K562 (cell line): ENCODE results near the gene PLSCR5. TPM values are rescaled to one million over a fixed set of nuclear protein-coding genes. Genes with fewer than 3 reads are reported as not detected.

Experiments
- BHLHE40 ChIP-seq: IDR thresholded peaks from 2 replicates; pipeline ENCODE4 v1.6.1; 2011; ENCODE audit warnings: low read length, improper control_type of control experiment
- ELK3 ChIP-seq: fragments of 450-650 bp; formaldehyde crosslinking; IDR thresholded peaks from 2 replicates; pipeline ENCODE4 v1.4.0; 2020; ENCODE audit warnings: mild to moderate bottlenecking
- HDAC6 ChIP-seq: IDR thresholded peaks from 2 replicates; pipeline ENCODE4 v1.6.1; 2012; ENCODE audit warnings: low read depth, mild to moderate bottlenecking, control low read depth, inconsistent platforms, low read length, moderate library complexity
- HSF4 ChIP-seq: fragments of 250-450 bp; sonication (Bioruptor Pico); IDR thresholded peaks from 2 replicates; pipeline ENCODE4 v2.1.2; 2022; ENCODE audit warnings: mild to moderate bottlenecking, moderate library complexity, borderline replicate concordance
- KDM1A ChIP-seq, 2 experiments: fragments of 450-650 bp; IDR thresholded peaks; 2 replicates each; pipeline ENCODE4 v1.6.1; 2016; ENCODE audit warnings: mild to moderate bottlenecking in 2 of 2
- MTF1 ChIP-seq: fragments of 250-450 bp; sonication (Bioruptor Pico); IDR thresholded peaks from 2 replicates; pipeline ENCODE4 v1.9.0; 2021; ENCODE audit warnings: moderate library complexity, mild to moderate bottlenecking, inconsistent platforms, borderline replicate concordance
- MYC ChIP-seq, 2 experiments: fragments of 250-450 bp in 1 of 2; sonication (Bioruptor Pico) in 1 of 2; IDR thresholded peaks; 2 replicates each; pipeline versions ENCODE4 v1.5.1 to v1.6.1; 2012 to 2021; ENCODE audit warnings: low read depth in 2 of 2, borderline replicate concordance in 1 of 2, improper control_type of control experiment in 1 of 2, low read length in 1 of 2, mild to moderate bottlenecking in 1 of 2, moderate library complexity in 1 of 2
- MYNN ChIP-seq, 2 experiments: sonication (generic); formaldehyde crosslinking in 1 of 2; IDR thresholded peaks; 2 replicates each; pipeline versions ENCODE4 v1.5.0 to v1.6.1; 2016 to 2020; ENCODE audit warnings: antibody characterized with exemption in 1 of 2, missing genetic modification reagents in 1 of 2
- NR4A1 ChIP-seq, 2 experiments: fragments of 250-450 bp in 1 of 2; fragments of 450-650 bp in 1 of 2; sonication (Bioruptor Pico) in 1 of 2; IDR thresholded peaks; 2 replicates each; pipeline versions ENCODE4 v1.4.0 to v1.6.1; 2016 to 2020; ENCODE audit warnings: mild to moderate bottlenecking in 2 of 2, missing compliant biosample characterization in 1 of 2, missing genetic modification characterization in 1 of 2, moderate library complexity in 1 of 2
- SMARCB1 ChIP-seq: IDR thresholded peaks from 2 replicates; pipeline ENCODE4 v1.6.1; 2011; ENCODE audit warnings: improper control_type of control experiment, low read depth; ENCODE audit not compliant: insufficient read length
- STAT6 ChIP-seq: sonication (generic); formaldehyde crosslinking; IDR thresholded peaks from 2 replicates; pipeline ENCODE4 v1.8.1; 2023; ENCODE audit warnings: mild to moderate bottlenecking, missing genetic modification reagents
- ZC3H4 ChIP-seq: sonication (generic); formaldehyde crosslinking; IDR thresholded peaks from 2 replicates; pipeline ENCODE4 v1.9.0; 2021; ENCODE audit warnings: missing genetic modification reagents, borderline replicate concordance
- ZNF124 ChIP-seq: sonication (generic); formaldehyde crosslinking; IDR thresholded peaks from 2 replicates; pipeline ENCODE4 v1.8.1; 2022; ENCODE audit warnings: missing genetic modification reagents
- ZNF445 ChIP-seq: fragments of 250-450 bp; sonication (Bioruptor Pico); IDR thresholded peaks from 2 replicates; pipeline ENCODE4 v1.4.0; 2020; ENCODE audit warnings: low read depth, mild to moderate bottlenecking, moderate library complexity
- ZNF589 ChIP-seq: fragments of 200-800 bp; sonication (Bioruptor generic); IDR thresholded peaks from 2 replicates; pipeline ENCODE4 v1.6.1; 2016; ENCODE audit warnings: low read depth, missing genetic modification characterization, missing compliant biosample characterization
- ZSCAN32 ChIP-seq: fragments of 450-650 bp; formaldehyde crosslinking; IDR thresholded peaks from 2 replicates; pipeline ENCODE4 v1.4.0; 2020; ENCODE audit warnings: mild to moderate bottlenecking, moderate library complexity
- polyA plus RNA-seq, 8 experiments: library from polyadenylated mRNA; depleted of rRNA in 4 of 8; stranded (reverse) in 5 of 8; unstranded in 3 of 8; fragments of >200 nt; fragmentation: Nextera tagmentation in 2 of 8; fragmentation: Illumina TruSeq in 1 of 8; extraction: Ambion mirVana in 2 of 8; extraction: Trizol in 1 of 8; gene quantifications; 2 replicates each; pipeline versions ENCODE4 v1.2.1 to v1.2.3, GENCODE V29; 2011 to 2014; ENCODE audit warnings: inconsistent platforms in 1 of 8, missing spikeins in 1 of 8
- total RNA-seq, 7 experiments: library from RNA; depleted of rRNA in 6 of 7; stranded (reverse); fragments of >200 nt in 6 of 7; fragmentation: Illumina TruSeq in 2 of 7; extraction: Trizol in 2 of 7; gene quantifications; 2 replicates each; pipeline versions ENCODE4 v1.2.1 to v1.2.3, GENCODE V29; 2011 to 2021; ENCODE audit warnings: low replicate concordance in 1 of 7

Gene PLSCR5
- total and polyA plus RNA-seq, 9 of the 15 experiments (the other 6 are each of a cell fraction or from before 2014, with no cell fraction given), result not detected

- TF ChIP-seq KDM1A (IDR thresholded peaks at IDR 0.05) (no peak), HDAC6 (no peak), HSF4 (CRISPR knock-in tag) (no peak), MYC (IDR thresholded peaks at IDR 0.05; ENCODE audit: low read depth, low read length) (peak; percentile 63; the same call in 1 of the 2 replicates), MYC (CRISPR knock-in tag; IDR thresholded peaks at IDR 0.05; ENCODE audit: borderline replicate concordance, low read depth) (0 out of 2 replicates have a peak, but pooled peaks have one; percentile 58), MYNN (IDR thresholded peaks at IDR 0.05) (no peak), MYNN (CRISPR knock-in tag; IDR thresholded peaks at IDR 0.05) (no peak), ELK3 (no peak), STAT6 (no peak), NR4A1 (CRISPR knock-in tag; IDR thresholded peaks at IDR 0.05) (no peak), NR4A1 (tag; IDR thresholded peaks at IDR 0.05) (no peak), SMARCB1 (no peak), ZNF445 (CRISPR knock-in tag) (no peak), ZNF589 (no peak), ZSCAN32 (CRISPR knock-in tag) (no peak), ZNF124 (no peak), BHLHE40 (peak; percentile 34; the same call in 1 of the 2 replicates), ZC3H4 (CRISPR knock-in tag) (no peak), MTF1 (CRISPR knock-in tag) (no peak)
Measured at GRCh38 chr3:146544002-146544928, 60.9 kb downstream of the PLSCR5 start, which contains the start of gene PLSCR1 (continued).
